H9 (cell line): ENCODE measurements around the gene STPG1. TPM values are rescaled to one million over a fixed set of nuclear protein-coding genes. Genes with fewer than 3 reads are reported as not detected.

Source experiments
- DNase-seq: peaks from one replicate; pipeline ENCODE4 v3.0.0-alpha.2; 2017
- H2AFZ ChIP-seq: one replicate; pipeline ENCODE4 v1.6.1; 2013; ENCODE audit warnings: mild to moderate bottlenecking, low read length, control low read depth, moderate library complexity
- H2AK5ac ChIP-seq: 2 replicates; pipeline ENCODE4 v1.6.1; 2013; ENCODE audit warnings: low read length, control low read depth, mixed read lengths; ENCODE audit not compliant: insufficient read length
- H2BK120ac ChIP-seq: one replicate; pipeline ENCODE4 v1.6.1; 2013; ENCODE audit warnings: low read depth, mild to moderate bottlenecking, low read length, control low read depth, inconsistent platforms; ENCODE audit not compliant: poor library complexity, severe bottlenecking
- H2BK12ac ChIP-seq: 2 replicates; pipeline ENCODE4 v1.6.1; 2013; ENCODE audit warnings: low read length, control low read depth, mixed read lengths, low read depth; ENCODE audit not compliant: insufficient read length
- H2BK15ac ChIP-seq: 2 replicates; pipeline ENCODE4 v1.6.1; 2013; ENCODE audit warnings: low read depth, low read length, control low read depth
- H2BK20ac ChIP-seq: one replicate; pipeline ENCODE4 v1.6.1; 2013; ENCODE audit warnings: low read depth, mild to moderate bottlenecking, low read length, control low read depth, inconsistent platforms; ENCODE audit not compliant: poor library complexity, severe bottlenecking
- H2BK5ac ChIP-seq: 2 replicates; pipeline ENCODE4 v1.6.1; 2013; ENCODE audit warnings: low read length, control low read depth, mixed read lengths; ENCODE audit not compliant: insufficient read length
- H3K14ac ChIP-seq: 2 replicates; pipeline ENCODE4 v1.6.1; 2013; ENCODE audit warnings: low read length, control low read depth; ENCODE audit not compliant: insufficient read depth
- H3K18ac ChIP-seq: 2 replicates; pipeline ENCODE4 v1.6.1; 2013; ENCODE audit warnings: low read depth, mild to moderate bottlenecking, mixed read lengths, low read length, control low read depth; ENCODE audit not compliant: insufficient read length
- H3K23ac ChIP-seq: 2 replicates; pipeline ENCODE4 v1.6.1; 2013; ENCODE audit warnings: low read length, control low read depth, mixed read lengths, low read depth; ENCODE audit not compliant: insufficient read length
- H3K23me2 ChIP-seq: 2 replicates; pipeline ENCODE4 v1.6.1; 2013; ENCODE audit warnings: low read depth, mild to moderate bottlenecking, mixed read lengths, low read length, control low read depth; ENCODE audit not compliant: insufficient read length, poor library complexity, severe bottlenecking
- H3K27ac ChIP-seq: 2 replicates; pipeline ENCODE4 v1.5.1; 2013; ENCODE audit warnings: low read length, control low read depth, mixed read lengths, low read depth; ENCODE audit not compliant: insufficient read length
- H3K27me3 ChIP-seq: 2 replicates; pipeline ENCODE4 v1.6.1; 2013; ENCODE audit warnings: low read length, control low read depth, inconsistent platforms; ENCODE audit not compliant: insufficient read depth
- H3K4ac ChIP-seq: 2 replicates; pipeline ENCODE4 v1.6.1; 2013; ENCODE audit warnings: low read depth, mild to moderate bottlenecking, control low read depth, inconsistent platforms, low read length, moderate library complexity
- H3K4me1 ChIP-seq: 2 replicates; pipeline ENCODE4 v1.6.1; 2013; ENCODE audit warnings: low read length, control low read depth, inconsistent platforms; ENCODE audit not compliant: insufficient read depth
- H3K4me2 ChIP-seq: 2 replicates; pipeline ENCODE4 v1.6.1; 2013; ENCODE audit warnings: low read length, control low read depth, mixed read lengths; ENCODE audit not compliant: insufficient read length, insufficient read depth
- H3K56ac ChIP-seq: 2 replicates; pipeline ENCODE4 v1.6.1; 2013; ENCODE audit warnings: low read depth, mild to moderate bottlenecking, mixed read lengths, low read length, control low read depth; ENCODE audit not compliant: insufficient read length
- H3K79me1 ChIP-seq: 2 replicates; pipeline ENCODE4 v1.6.1; 2013; ENCODE audit warnings: low read depth, mild to moderate bottlenecking, moderate library complexity, low read length, control low read depth, inconsistent platforms; ENCODE audit not compliant: insufficient read depth, poor library complexity, severe bottlenecking
- H3K79me2 ChIP-seq: 2 replicates; pipeline ENCODE4 v1.6.1; 2013; ENCODE audit warnings: low read length, control low read depth, inconsistent platforms; ENCODE audit not compliant: insufficient read depth
- H3K9ac ChIP-seq: 2 replicates; pipeline ENCODE4 v1.6.1; 2013; ENCODE audit warnings: low read length, control low read depth, mixed read lengths; ENCODE audit not compliant: insufficient read length; ENCODE audit errors: extremely low read depth
- H3K9me3 ChIP-seq: one replicate; pipeline ENCODE4 v1.6.1; 2013; ENCODE audit warnings: low read depth, low read length, inconsistent platforms; ENCODE audit not compliant: control insufficient read depth
- H3T11ph ChIP-seq: one replicate; pipeline ENCODE4 v1.6.1; 2013; ENCODE audit warnings: mild to moderate bottlenecking, low read length, control low read depth, inconsistent platforms
- H4K20me1 ChIP-seq: one replicate; pipeline ENCODE4 v1.6.1; 2013; ENCODE audit not compliant: control insufficient read depth, insufficient read length, insufficient read depth
- H4K5ac ChIP-seq: 2 replicates; pipeline ENCODE4 v1.6.1; 2013; ENCODE audit warnings: low read depth, mild to moderate bottlenecking, mixed read lengths, low read length, control low read depth; ENCODE audit not compliant: insufficient read length
- H4K8ac ChIP-seq: replicated peaks from 2 replicates; pipeline ENCODE4 v1.6.1; 2013; ENCODE audit warnings: low read length, control low read depth, mixed read lengths, low read depth; ENCODE audit not compliant: insufficient read length
- H4K91ac ChIP-seq: 2 replicates; pipeline ENCODE4 v1.6.1; 2013; ENCODE audit warnings: low read depth, mild to moderate bottlenecking, moderate library complexity, mixed read lengths, low read length, control low read depth; ENCODE audit not compliant: insufficient read length
- H3K27ac Mint-ChIP-seq, 3 experiments: 2 replicates in 2 of 3; 3 replicates in 1 of 3; pipeline ENCODE4 v1.8.0; 2020 to 2021; ENCODE audit warnings: mixed read lengths in 3 of 3, mild to moderate bottlenecking in 1 of 3, moderate library complexity in 1 of 3
- H3K27me3 Mint-ChIP-seq: 2 replicates; pipeline ENCODE4 v1.8.0; 2021; ENCODE audit warnings: low read depth, mild to moderate bottlenecking, moderate library complexity, mixed read lengths
- H3K36me3 Mint-ChIP-seq, 3 experiments: 2 replicates in 2 of 3; 3 replicates in 1 of 3; pipeline ENCODE4 v1.8.0; 2020 to 2021; ENCODE audit warnings: low read depth in 3 of 3, mixed read lengths in 3 of 3; ENCODE audit not compliant: insufficient read depth in 1 of 3
- H3K4me1 Mint-ChIP-seq, 2 experiments: 2 replicates each; pipeline ENCODE4 v1.8.0; 2020; ENCODE audit warnings: mixed read lengths in 2 of 2
- H3K4me3 Mint-ChIP-seq, 2 experiments: 2 replicates in 1 of 2; 3 replicates in 1 of 2; pipeline ENCODE4 v1.8.0; 2020 to 2021; ENCODE audit warnings: mild to moderate bottlenecking in 2 of 2, mixed read lengths in 2 of 2, moderate library complexity in 1 of 2
- H3K9me3 Mint-ChIP-seq, 2 experiments: 2 replicates in 1 of 2; 3 replicates in 1 of 2; pipeline ENCODE4 v1.8.0; 2020; ENCODE audit warnings: mild to moderate bottlenecking in 2 of 2, mixed read lengths in 2 of 2, moderate library complexity in 1 of 2
- WGBS: extraction: QIAGEN DNeasy Blood & Tissue Kit; methylation state at CpG from one replicate; pipeline ENCODE4 v1.1.7; 2013; ENCODE audit warnings: missing lambda C conversion rate, low lambda C conversion rate, mixed read lengths; ENCODE audit not compliant: insufficient read length; ENCODE audit errors: extremely low coverage; 5-methylcytosine and 5-hydroxymethylcytosine counted together
- total RNA-seq: library from RNA; stranded (reverse); gene quantifications from 2 replicates; pipeline ENCODE4 v1.2.1, GENCODE V29; 2021
- TF ChIP-seq, protein P1 (sequence below): fragments of 200-600 bp; sonication (generic); conservative IDR thresholded peaks from 3 replicates; pipeline ENCODE4 v1.8.0; 2021; ENCODE audit warnings: antibody characterized with exemption, mild to moderate bottlenecking

STPG1 gene
- total RNA-seq, 1 experiment from 2014 or later = 8.3 TPM

DNA sequence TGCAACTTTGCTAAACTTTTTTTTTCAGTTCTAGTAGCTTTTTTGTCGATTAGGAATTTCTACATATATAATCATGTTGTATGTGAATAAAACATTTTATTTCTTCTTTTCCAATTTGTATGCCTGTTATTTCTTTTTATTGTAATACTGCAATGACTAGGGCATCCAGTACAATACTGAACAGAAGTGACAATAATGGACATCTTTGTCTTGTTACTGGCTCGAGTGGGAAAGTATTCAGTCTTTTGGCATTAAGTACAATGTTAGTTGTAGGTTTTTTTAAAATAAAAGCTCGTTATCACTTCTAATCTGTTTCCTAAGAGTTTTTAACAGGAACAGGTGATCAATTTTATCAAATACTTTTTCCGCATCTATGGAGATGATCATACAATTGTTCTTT is 9.8 kb downstream of the STPG1 start:
- no peak overlapping the region for H3T11ph ChIP-seq

More for the DNA sequence above, 9.8 kb downstream of the STPG1 start:
- H3K79me1 ChIP-seq = no peaks in the 10 kb centered on the region
- Mint-ChIP-seq H3K27me3 (no peaks in the 10 kb centered on the region), H3K9me3 (no peaks in the 10 kb centered on the region), H3K4me3 (no peak overlapping the region), H3K4me1 (no peaks in the 10 kb centered on the region), H3K36me3 (peaks cover 0 to 15% (median 3%) of the 10 kb centered on the region in 3 experiments; a peak in 3 of 7 replicates), H3K27ac (no peak overlapping the region)
- no peak overlapping the region for H4K91ac ChIP-seq
- H2BK20ac ChIP-seq = no peak overlapping the region
- H3K18ac ChIP-seq = no peak overlapping the region
- DNase-seq = no peak
- H3K56ac ChIP-seq = no peak overlapping the region
- TF ChIP-seq, protein P1, sequence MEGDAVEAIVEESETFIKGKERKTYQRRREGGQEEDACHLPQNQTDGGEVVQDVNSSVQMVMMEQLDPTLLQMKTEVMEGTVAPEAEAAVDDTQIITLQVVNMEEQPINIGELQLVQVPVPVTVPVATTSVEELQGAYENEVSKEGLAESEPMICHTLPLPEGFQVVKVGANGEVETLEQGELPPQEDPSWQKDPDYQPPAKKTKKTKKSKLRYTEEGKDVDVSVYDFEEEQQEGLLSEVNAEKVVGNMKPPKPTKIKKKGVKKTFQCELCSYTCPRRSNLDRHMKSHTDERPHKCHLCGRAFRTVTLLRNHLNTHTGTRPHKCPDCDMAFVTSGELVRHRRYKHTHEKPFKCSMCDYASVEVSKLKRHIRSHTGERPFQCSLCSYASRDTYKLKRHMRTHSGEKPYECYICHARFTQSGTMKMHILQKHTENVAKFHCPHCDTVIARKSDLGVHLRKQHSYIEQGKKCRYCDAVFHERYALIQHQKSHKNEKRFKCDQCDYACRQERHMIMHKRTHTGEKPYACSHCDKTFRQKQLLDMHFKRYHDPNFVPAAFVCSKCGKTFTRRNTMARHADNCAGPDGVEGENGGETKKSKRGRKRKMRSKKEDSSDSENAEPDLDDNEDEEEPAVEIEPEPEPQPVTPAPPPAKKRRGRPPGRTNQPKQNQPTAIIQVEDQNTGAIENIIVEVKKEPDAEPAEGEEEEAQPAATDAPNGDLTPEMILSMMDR = no peak
- no peak overlapping the region for H3K23ac ChIP-seq
- H2BK15ac ChIP-seq = no peak overlapping the region
- H2BK5ac ChIP-seq = no peak overlapping the region
- H3K4me2 ChIP-seq = no peak overlapping the region
- no peak overlapping the region for H2AK5ac ChIP-seq
- WGBS = no CpG with 5 or more reads among the region's 4 CpGs
- no peak overlapping the region for H2BK120ac ChIP-seq
- H4K20me1 ChIP-seq = no peaks in the 10 kb centered on the region
- no peak overlapping the region for H4K5ac ChIP-seq
- no peak overlapping the region for H3K4ac ChIP-seq
- H3K4me1 ChIP-seq = no peaks in the 10 kb centered on the region
- no peaks in the 10 kb centered on the region for H3K27me3 ChIP-seq
- no peak overlapping the region for H2AFZ ChIP-seq
- H2BK12ac ChIP-seq = no peak overlapping the region
- H3K14ac ChIP-seq = no peak overlapping the region
- H3K23me2 ChIP-seq = no peaks in the 10 kb centered on the region
- H3K79me2 ChIP-seq = no peaks in the 10 kb centered on the region
- H3K9ac ChIP-seq = no peak overlapping the region
- H4K8ac ChIP-seq = no peak overlapping the region
- no peaks in the 10 kb centered on the region for H3K9me3 ChIP-seq
- H3K27ac ChIP-seq = no peak overlapping the region
